Osteoblast (primary cell): ENCODE data around the gene DEK. TPM values are rescaled to one million over a fixed set of nuclear protein-coding genes. Genes with fewer than 3 reads are reported as not detected.

Experiments used
- DNase-seq: peaks from one replicate; pipeline ENCODE4 v3.0.0; 2011; ENCODE audit warnings: low spot score, mixed read lengths; ENCODE audit not compliant: insufficient read length; ENCODE audit errors: missing footprints
- H2AFZ ChIP-seq: 2 replicates; pipeline ENCODE4 v1.6.0; 2011; ENCODE audit warnings: mild to moderate bottlenecking, low read length
- H3K27ac ChIP-seq: 2 replicates; pipeline ENCODE4 v1.5.1; 2011; ENCODE audit warnings: mild to moderate bottlenecking, low read depth, low read length, moderate library complexity
- H3K27me3 ChIP-seq: 2 replicates; pipeline ENCODE4 v1.6.0; 2012; ENCODE audit warnings: mild to moderate bottlenecking, control low read depth, inconsistent platforms, low read length, moderate library complexity; ENCODE audit not compliant: insufficient read depth
- H3K36me3 ChIP-seq: 2 replicates; pipeline ENCODE4 v1.5.1; 2011; ENCODE audit warnings: mild to moderate bottlenecking, low read length, control low read depth, moderate library complexity; ENCODE audit not compliant: insufficient read depth
- H3K4me1 ChIP-seq: 2 replicates; pipeline ENCODE4 v1.5.1; 2011; ENCODE audit warnings: mild to moderate bottlenecking, low read length, control low read depth, moderate library complexity; ENCODE audit not compliant: insufficient read depth
- H3K4me2 ChIP-seq: 2 replicates; pipeline ENCODE4 v1.6.0; 2011; ENCODE audit warnings: mild to moderate bottlenecking, low read length; ENCODE audit not compliant: insufficient read depth
- H3K4me3 ChIP-seq: fragments of 200-600 bp; sonication (generic); 3 replicates; pipeline ENCODE4 v1.5.1; 2012; ENCODE audit warnings: mild to moderate bottlenecking, low read length, inconsistent platforms; ENCODE audit not compliant: insufficient read depth
- H3K79me2 ChIP-seq: 2 replicates; pipeline ENCODE4 v1.6.0; 2012; ENCODE audit warnings: mild to moderate bottlenecking, low read length, control low read depth, inconsistent platforms; ENCODE audit not compliant: insufficient read depth
- H3K9me3 ChIP-seq: 2 replicates; pipeline ENCODE4 v1.5.1; 2011; ENCODE audit warnings: low read depth, low read length, control low read depth
- H4K20me1 ChIP-seq: 2 replicates; pipeline ENCODE4 v1.6.0; 2012; ENCODE audit warnings: mild to moderate bottlenecking, low read length, control low read depth; ENCODE audit not compliant: insufficient read depth
- CTCF ChIP-seq: IDR thresholded peaks from 2 replicates; pipeline ENCODE4 v1.5.1; 2011; ENCODE audit warnings: mild to moderate bottlenecking, low read depth, low read length, moderate library complexity; ENCODE audit errors: extremely low read depth
- total RNA-seq: library from RNA; depleted of rRNA; stranded (reverse); fragments of >200 nt; gene quantifications from 2 replicates; pipeline ENCODE4 v1.2.3, GENCODE V29; 2012

Gene DEK
- total RNA-seq, 1 donor = 102 TPM

GRCh38 chr6:18248698-18249097, 15.6 kb downstream of the DEK start:
- Histone ChIP-seq H3K79me2 (peaks cover 67% of the 10 kb centered on the region), H3K27ac (no peak overlapping the region), H3K36me3 (peaks cover 60% of the 10 kb centered on the region), H3K9me3 (no peaks in the 10 kb centered on the region), H2AFZ (no peak overlapping the region), H4K20me1 (no peaks in the 10 kb centered on the region), H3K27me3 (no peaks in the 10 kb centered on the region), H3K4me3 (no peak overlapping the region), H3K4me1 (no peaks in the 10 kb centered on the region), H3K4me2 (no peak overlapping the region)
- TF ChIP-seq CTCF = no peak
- DNase-seq = no peak

GRCh38 chr6:18247002-18247401, 17.3 kb downstream of the DEK start:
- Histone ChIP-seq H3K4me3 (no peak overlapping the region), H3K4me1 (peaks cover 9% of the 10 kb centered on the region), H4K20me1 (no peaks in the 10 kb centered on the region), H3K4me2 (no peak overlapping the region), H3K27me3 (no peaks in the 10 kb centered on the region), H3K9me3 (no peaks in the 10 kb centered on the region), H3K79me2 (peaks cover 65% of the 10 kb centered on the region), H3K36me3 (peaks cover 54% of the 10 kb centered on the region), H3K27ac (no peak overlapping the region), H2AFZ (no peak overlapping the region)
- no peak for DNase-seq
- no peak for TF ChIP-seq CTCF

- H3K9me3 ChIP-seq = no peaks in the 10 kb centered on the region
- no peak for TF ChIP-seq CTCF
- H3K27me3 ChIP-seq = no peaks in the 10 kb centered on the region
- no peak overlapping the region for H3K27ac ChIP-seq
- no peak overlapping the region for H3K4me3 ChIP-seq
- no peak overlapping the region for H2AFZ ChIP-seq
- peaks cover 65% of the 10 kb centered on the region for H3K79me2 ChIP-seq
- peaks cover 13% of the 10 kb centered on the region for H3K4me1 ChIP-seq
- no peak overlapping the region for H3K4me2 ChIP-seq
- no peak for DNase-seq
- H4K20me1 ChIP-seq = no peaks in the 10 kb centered on the region
- H3K36me3 ChIP-seq = peaks cover 48% of the 10 kb centered on the region
These were observed 18.1 kb downstream of the DEK start for GRCh38 chr6:18246205-18246604.

- no peak for TF ChIP-seq CTCF
- H3K36me3 ChIP-seq = peaks cover 45% of the 10 kb centered on the region
- peaks cover 13% of the 10 kb centered on the region for H3K4me1 ChIP-seq
- no peak for DNase-seq
- H3K4me3 ChIP-seq = no peak overlapping the region
- H3K27ac ChIP-seq = no peak overlapping the region
- H4K20me1 ChIP-seq = no peaks in the 10 kb centered on the region
- no peak overlapping the region for H2AFZ ChIP-seq
- no peaks in the 10 kb centered on the region for H3K9me3 ChIP-seq
- peaks cover 65% of the 10 kb centered on the region for H3K79me2 ChIP-seq
- H3K27me3 ChIP-seq = no peaks in the 10 kb centered on the region
- no peak overlapping the region for H3K4me2 ChIP-seq
These were observed 18.7 kb downstream of the DEK start for GRCh38 chr6:18245642-18246041.
